AG09309 (cell line): Measurements from ENCODE around the gene PTGIS.
A peak's percentile ranks its signal among the peaks of the same experiment; 100 is the strongest.

Experiments
- DNase-seq: peaks from one replicate; pipeline ENCODE4 v3.0.0-alpha.2; 2010; ENCODE audit warnings: low read depth
- H3K4me3 ChIP-seq: 2 replicates; pipeline ENCODE4 v1.5.1; 2011; ENCODE audit warnings: mild to moderate bottlenecking, low read depth, low read length, moderate library complexity; ENCODE audit not compliant: control insufficient read depth
- CTCF ChIP-seq: IDR thresholded peaks from 2 replicates; pipeline ENCODE4 v1.5.1; 2011; ENCODE audit warnings: mild to moderate bottlenecking, low read depth, low read length, inconsistent platforms; ENCODE audit not compliant: insufficient read depth, control insufficient read depth; ENCODE audit errors: missing control alignments

PTGIS gene

GRCh38 chr20:49543071-49543857 lies 24.7 kb downstream of the PTGIS start:
- H3K4me3 ChIP-seq: no peak overlapping the region
- no peak for DNase-seq
- TF ChIP-seq CTCF: no peak

GRCh38 chr20:49542514-49542991 lies 25.4 kb downstream of the PTGIS start:
- TF ChIP-seq CTCF: no peak
- DNase-seq: no peak
- H3K4me3 ChIP-seq: no peak overlapping the region

GRCh38 chr20:49541733-49542513 lies 26.0 kb downstream of the PTGIS start:
- peak; percentile 21 for DNase-seq
- peak; percentile 83 for TF ChIP-seq CTCF
- no peak overlapping the region for H3K4me3 ChIP-seq

- DNase-seq: no peak
- no peak for TF ChIP-seq CTCF
- H3K4me3 ChIP-seq: no peak overlapping the region
Measured at GRCh38 chr20:49540687-49541435, 27.1 kb downstream of the PTGIS start.

- no peak for TF ChIP-seq CTCF
- DNase-seq: no peak
- H3K4me3 ChIP-seq: no peak overlapping the region
Measured at GRCh38 chr20:49540232-49540620, 27.7 kb downstream of the PTGIS start.

GRCh38 chr20:49539481-49540231 lies 28.3 kb downstream of the PTGIS start:
- H3K4me3 ChIP-seq: no peak overlapping the region
- no peak for TF ChIP-seq CTCF
- DNase-seq: no peak
